IMR-90 (cell line): ENCODE results near the gene FARS2. TPM values are rescaled to one million over a fixed set of nuclear protein-coding genes. Genes with fewer than 3 reads are reported as not detected.

Experiments used
- ATAC-seq: fragments of 200-7000 bp; cut with Tn5 transposase; 2 replicates; pipeline ENCODE4 v1.9.1; 2020; ENCODE audit warnings: low read depth, mild to moderate bottlenecking, moderate library complexity
- BruUV-seq: library from RNA; stranded (reverse); fragments of 400-500 nt; replicated peaks from 2 replicates; lab custom pipeline; 2021; lab: Mats Ljungman, UMichigan
- CTCF ChIA-PET: fragments of 300-600 bp; formaldehyde crosslinking; extraction: SDS; loops from one replicate; lab custom pipeline; 2021; ENCODE audit warnings: antibody characterized with exemption; lab: Yijun Ruan, JAX
- POLR2A ChIA-PET: fragments of 300-600 bp; sonication (Branson Sonifier 250); formaldehyde crosslinking; loops from one replicate; lab custom pipeline; 2022; ENCODE audit warnings: antibody characterized with exemption; ENCODE audit not compliant: unreplicated experiment; lab: Charles Lee
- DNase-seq: peaks from one replicate; pipeline ENCODE4 v3.0.0; 2013
- H2AFZ ChIP-seq: replicated peaks from 2 replicates; pipeline ENCODE3; 2013; ENCODE audit warnings: low read length, mild to moderate bottlenecking; ENCODE audit not compliant: poor library complexity
- H2AK5ac ChIP-seq: 2 replicates; pipeline ENCODE4 v1.6.1; 2013; ENCODE audit warnings: low read depth, low read length, inconsistent platforms
- H2AK9ac ChIP-seq: replicated peaks from 2 replicates; pipeline ENCODE3; 2013; ENCODE audit warnings: mild to moderate bottlenecking, low read depth, low read length, moderate library complexity; ENCODE audit not compliant: poor library complexity
- H2BK120ac ChIP-seq: 2 replicates; pipeline ENCODE4 v1.6.1; 2013; ENCODE audit warnings: low read depth, low read length, inconsistent platforms
- H2BK15ac ChIP-seq: 3 replicates; pipeline ENCODE4 v1.6.1; 2013; ENCODE audit warnings: low read depth, low read length, inconsistent platforms
- H2BK20ac ChIP-seq: 2 replicates; pipeline ENCODE4 v1.6.1; 2013; ENCODE audit warnings: low read depth, mild to moderate bottlenecking, inconsistent platforms, low read length, moderate library complexity
- H2BK5ac ChIP-seq: 2 replicates; pipeline ENCODE4 v1.6.1; 2013; ENCODE audit warnings: mild to moderate bottlenecking, low read depth, low read length, inconsistent platforms; ENCODE audit not compliant: poor library complexity, severe bottlenecking
- H3K14ac ChIP-seq: replicated peaks from 2 replicates; pipeline ENCODE4 v1.6.1; 2013; ENCODE audit warnings: low read depth, low read length, inconsistent platforms
- H3K18ac ChIP-seq: 2 replicates; pipeline ENCODE4 v1.6.1; 2013; ENCODE audit warnings: low read depth, low read length, control low read depth
- H3K23ac ChIP-seq: 2 replicates; pipeline ENCODE4 v1.6.1; 2013; ENCODE audit warnings: low read depth, low read length, inconsistent platforms
- H3K27ac ChIP-seq: 2 replicates; pipeline ENCODE4 v1.5.1; 2013; ENCODE audit warnings: mild to moderate bottlenecking, control low read depth, low read length; ENCODE audit not compliant: insufficient read depth
- H3K27me3 ChIP-seq: 2 replicates; pipeline ENCODE4 v1.6.1; 2013; ENCODE audit warnings: low read length; ENCODE audit not compliant: control insufficient read depth, insufficient read depth
- H3K36me3 ChIP-seq: 2 replicates; pipeline ENCODE4 v1.6.1; 2013; ENCODE audit warnings: low read length, mixed read lengths; ENCODE audit not compliant: control insufficient read depth, insufficient read depth
- H3K4ac ChIP-seq: 2 replicates; pipeline ENCODE4 v1.6.1; 2013; ENCODE audit warnings: low read depth, low read length, inconsistent platforms
- H3K4me1 ChIP-seq: 2 replicates; pipeline ENCODE4 v1.6.1; 2013; ENCODE audit warnings: low read length, mixed read lengths; ENCODE audit not compliant: control insufficient read depth, insufficient read depth
- H3K4me2 ChIP-seq: 2 replicates; pipeline ENCODE4 v1.6.1; 2013; ENCODE audit warnings: low read depth, mild to moderate bottlenecking, control low read depth, low read length, moderate library complexity
- H3K4me3 ChIP-seq: 2 replicates; pipeline ENCODE4 v1.5.1; 2013; ENCODE audit warnings: low read depth, mild to moderate bottlenecking, control low read depth, low read length, moderate library complexity; ENCODE audit not compliant: insufficient read depth
- H3K56ac ChIP-seq: 2 replicates; pipeline ENCODE4 v1.6.1; 2013; ENCODE audit warnings: low read length, inconsistent platforms; ENCODE audit not compliant: insufficient read depth; ENCODE audit errors: extremely low read depth
- H3K79me1 ChIP-seq, 2 experiments: 2 replicates each; pipeline ENCODE4 v1.6.1; 2013; ENCODE audit warnings: low read length in 2 of 2, inconsistent platforms in 1 of 2, low read depth in 1 of 2
- H3K9ac ChIP-seq: 2 replicates; pipeline ENCODE4 v1.6.1; 2013; ENCODE audit warnings: low read depth, low read length, control low read depth
- H3K9me1 ChIP-seq: 2 replicates; pipeline ENCODE4 v1.6.1; 2013; ENCODE audit warnings: low read length, inconsistent platforms; ENCODE audit not compliant: insufficient read depth
- H3K9me3 ChIP-seq: 2 replicates; pipeline ENCODE4 v1.6.1; 2013; ENCODE audit warnings: low read length; ENCODE audit not compliant: control insufficient read depth, insufficient read depth
- H4K20me1 ChIP-seq: 2 replicates; pipeline ENCODE4 v1.6.1; 2013; ENCODE audit warnings: low read length, inconsistent platforms; ENCODE audit not compliant: insufficient read depth
- H4K5ac ChIP-seq: 2 replicates; pipeline ENCODE4 v1.6.1; 2013; ENCODE audit warnings: mild to moderate bottlenecking, low read depth, low read length, control low read depth
- H4K8ac ChIP-seq, 2 experiments: 2 replicates each; pipeline ENCODE4 v1.6.1; 2013; ENCODE audit warnings: low read depth in 2 of 2, low read length in 2 of 2, control low read depth in 1 of 2, inconsistent platforms in 1 of 2
- H4K91ac ChIP-seq: 2 replicates; pipeline ENCODE4 v1.6.1; 2013; ENCODE audit warnings: low read depth, low read length, inconsistent platforms; ENCODE audit not compliant: insufficient read depth
- BHLHE40 ChIP-seq: fragments of 150-350 bp; IDR thresholded peaks from 2 replicates; pipeline ENCODE4 v1.6.1; 2016; ENCODE audit warnings: mild to moderate bottlenecking, low read depth, low read length
- CEBPB ChIP-seq: IDR thresholded peaks from 2 replicates; pipeline ENCODE4 v1.6.1; 2012; ENCODE audit warnings: low read depth, low read length, improper control_type of control experiment
- CHD1 ChIP-seq: IDR thresholded peaks from 2 replicates; pipeline ENCODE4 v1.6.1; 2012; ENCODE audit warnings: low read depth, low read length, improper control_type of control experiment
- FOS ChIP-seq: fragments of 150-350 bp; IDR thresholded peaks from 2 replicates; pipeline ENCODE4 v1.6.1; 2016; ENCODE audit warnings: low read depth, low read length
- MAFK ChIP-seq: IDR thresholded peaks from 2 replicates; pipeline ENCODE4 v1.6.1; 2012; ENCODE audit warnings: low read depth, low read length, improper control_type of control experiment
- MAZ ChIP-seq: IDR thresholded peaks from 2 replicates; pipeline ENCODE4 v1.6.1; 2012; ENCODE audit warnings: low read depth, mild to moderate bottlenecking, low read length, improper control_type of control experiment, moderate library complexity, borderline replicate concordance
- MXI1 ChIP-seq: IDR thresholded peaks from 2 replicates; pipeline ENCODE4 v1.6.1; 2012; ENCODE audit warnings: low read depth, mild to moderate bottlenecking, low read length, moderate library complexity, borderline replicate concordance
- NFE2L2 ChIP-seq: fragments of 150-350 bp; IDR thresholded peaks from 2 replicates; pipeline ENCODE4 v1.6.1; 2016; ENCODE audit warnings: low read depth, mild to moderate bottlenecking, low read length
- POLR2A ChIP-seq: IDR thresholded peaks from 2 replicates; pipeline ENCODE4 v1.6.1; 2012; ENCODE audit warnings: mild to moderate bottlenecking, low read depth, low read length
- RAD21 ChIP-seq: IDR thresholded peaks from 2 replicates; pipeline ENCODE4 v1.6.1; 2012; ENCODE audit warnings: low read length, improper control_type of control experiment
- RCOR1 ChIP-seq: IDR thresholded peaks from 2 replicates; pipeline ENCODE4 v1.6.1; 2012; ENCODE audit warnings: mild to moderate bottlenecking, low read length, improper control_type of control experiment; ENCODE audit not compliant: insufficient replicate concordance
- RFX5 ChIP-seq: IDR thresholded peaks from 2 replicates; pipeline ENCODE4 v1.8.0; 2012; ENCODE audit warnings: low read depth, mild to moderate bottlenecking, low read length, moderate library complexity
- SMC3 ChIP-seq: fragments of 150-350 bp; IDR thresholded peaks from 2 replicates; pipeline ENCODE4 v1.6.1; 2016; ENCODE audit warnings: low read depth, mild to moderate bottlenecking, antibody characterized with exemption, low read length, moderate library complexity
- WGBS, 2 experiments: methylation state at CpG; one replicate each; pipeline versions ENCODE4 v1.1.5 to v1.1.7; 2013; ENCODE audit warnings: missing lambda C conversion rate in 2 of 2; ENCODE audit not compliant: insufficient read length in 1 of 2; ENCODE audit errors: extremely low coverage in 2 of 2; 5-methylcytosine and 5-hydroxymethylcytosine counted together
- dilution Hi-C: fragments of 300-500 bp; cut with HindIII; formaldehyde crosslinking; loops from one replicate; pipeline ENCODE4 v1.14.3; 2018; ENCODE audit warnings: low sequenced_read_pairs; ENCODE audit not compliant: unreplicated experiment
- in situ Hi-C: fragments of 300-500 bp; cut with MboI; formaldehyde crosslinking; loops from 3 replicates; pipeline ENCODE4 v1.14.3; 2019; ENCODE audit warnings: low sequenced_read_pairs, inconsistent platforms, mixed read lengths
- intact Hi-C: fragments of 100-400 bp; cut with micrococcal nuclease; formaldehyde crosslinking; loops from 2 replicates; pipeline ENCODE4 v1.10.0; 2022
- polyA plus RNA-seq, 3 experiments: library from polyadenylated mRNA; depleted of rRNA; stranded (reverse); fragments of >200 nt; gene quantifications; 2 replicates each; pipeline ENCODE4 v1.2.3, GENCODE V29; 2012; ENCODE audit warnings: low replicate concordance in 1 of 3
- total RNA-seq: library from RNA; depleted of rRNA; stranded (reverse); fragments of >200 nt; gene quantifications from 2 replicates; pipeline ENCODE4 v1.2.3, GENCODE V29; 2012
- TF ChIP-seq, protein P1 (sequence below): conservative IDR thresholded peaks from 2 replicates; pipeline ENCODE4 v1.5.1; 2012; ENCODE audit warnings: mild to moderate bottlenecking, low read depth, low read length, improper control_type of control experiment
- TF ChIP-seq, protein P2 (sequence below): fragments of 150-350 bp; IDR thresholded peaks from 2 replicates; pipeline ENCODE4 v1.6.1; 2017; ENCODE audit warnings: mild to moderate bottlenecking, antibody characterized with exemption, low read length, low read depth
- TF ChIP-seq, protein P3 (sequence below): fragments of 150-350 bp; IDR thresholded peaks from 2 replicates; pipeline ENCODE4 v1.6.1; 2016; ENCODE audit warnings: low read depth, mild to moderate bottlenecking, low read length, moderate library complexity, borderline replicate concordance

Gene FARS2
- total and polyA plus RNA-seq, 2 of the 4 experiments (the other 2 are of a cell fraction), result 12.1 to 28.9 TPM

DNA sequence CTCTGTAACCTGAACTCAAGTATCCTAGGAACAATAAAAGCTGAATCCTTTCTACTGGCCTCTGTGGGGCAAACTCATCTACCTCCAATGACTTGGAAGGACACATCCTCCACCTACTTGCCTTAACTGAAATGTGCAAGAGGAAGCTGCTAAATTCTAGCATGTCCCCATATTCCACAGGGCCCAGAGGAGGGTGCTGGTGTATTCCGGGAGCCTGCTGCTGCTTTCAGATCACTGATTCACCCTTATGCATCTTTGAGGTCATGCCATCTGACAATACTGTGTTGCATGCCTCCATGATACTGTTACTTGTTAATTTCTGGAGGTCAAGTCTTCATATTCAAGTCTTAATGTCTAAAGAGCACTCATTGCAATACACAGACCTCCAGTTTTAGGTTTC lies 40.9 kb upstream of the FARS2 start:
- Histone ChIP-seq H3K79me1 (no peaks in the 10 kb centered on the region; a peak in 1 of 4 replicates), H3K9me3 (no peaks in the 10 kb centered on the region), H3K4me1 (no peaks in the 10 kb centered on the region), H2BK120ac (no peak overlapping the region), H2AK9ac (no peak overlapping the region), H3K27me3 (no peaks in the 10 kb centered on the region), H2BK5ac (no peak overlapping the region), H4K20me1 (no peaks in the 10 kb centered on the region), H3K36me3 (no peaks in the 10 kb centered on the region), H2AK5ac (no peak overlapping the region), H4K5ac (no peak overlapping the region), H3K18ac (no peak overlapping the region), H3K4me3 (no peak overlapping the region), H3K23ac (no peak overlapping the region), H3K14ac (no peak overlapping the region), H3K9me1 (peaks cover 3% of the 10 kb centered on the region; the same call in 1 of the 2 replicates), H3K4ac (no peak overlapping the region), H3K4me2 (no peak overlapping the region), H2BK20ac (no peak overlapping the region), H3K9ac (no peak overlapping the region), H4K8ac (no peak overlapping the region), H2BK15ac (no peak overlapping the region), H4K91ac (no peak overlapping the region), H3K56ac (no peak overlapping the region), H3K27ac (no peak overlapping the region), H2AFZ (no peak overlapping the region)
- ChIA-PET POLR2A (no interaction called here), CTCF (no interaction called here)
- TF ChIP-seq MAFK, result no peak
- TF ChIP-seq, protein P1, sequence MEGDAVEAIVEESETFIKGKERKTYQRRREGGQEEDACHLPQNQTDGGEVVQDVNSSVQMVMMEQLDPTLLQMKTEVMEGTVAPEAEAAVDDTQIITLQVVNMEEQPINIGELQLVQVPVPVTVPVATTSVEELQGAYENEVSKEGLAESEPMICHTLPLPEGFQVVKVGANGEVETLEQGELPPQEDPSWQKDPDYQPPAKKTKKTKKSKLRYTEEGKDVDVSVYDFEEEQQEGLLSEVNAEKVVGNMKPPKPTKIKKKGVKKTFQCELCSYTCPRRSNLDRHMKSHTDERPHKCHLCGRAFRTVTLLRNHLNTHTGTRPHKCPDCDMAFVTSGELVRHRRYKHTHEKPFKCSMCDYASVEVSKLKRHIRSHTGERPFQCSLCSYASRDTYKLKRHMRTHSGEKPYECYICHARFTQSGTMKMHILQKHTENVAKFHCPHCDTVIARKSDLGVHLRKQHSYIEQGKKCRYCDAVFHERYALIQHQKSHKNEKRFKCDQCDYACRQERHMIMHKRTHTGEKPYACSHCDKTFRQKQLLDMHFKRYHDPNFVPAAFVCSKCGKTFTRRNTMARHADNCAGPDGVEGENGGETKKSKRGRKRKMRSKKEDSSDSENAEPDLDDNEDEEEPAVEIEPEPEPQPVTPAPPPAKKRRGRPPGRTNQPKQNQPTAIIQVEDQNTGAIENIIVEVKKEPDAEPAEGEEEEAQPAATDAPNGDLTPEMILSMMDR, result no peak
- TF ChIP-seq POLR2A, result no peak
- no peak for TF ChIP-seq SMC3
- TF ChIP-seq CEBPB, result no peak
- no peak for TF ChIP-seq RAD21
- no peak for TF ChIP-seq BHLHE40
- TF ChIP-seq FOS, result no peak
- TF ChIP-seq NFE2L2, result no peak
- TF ChIP-seq RCOR1, result no peak
- TF ChIP-seq, protein P2, sequence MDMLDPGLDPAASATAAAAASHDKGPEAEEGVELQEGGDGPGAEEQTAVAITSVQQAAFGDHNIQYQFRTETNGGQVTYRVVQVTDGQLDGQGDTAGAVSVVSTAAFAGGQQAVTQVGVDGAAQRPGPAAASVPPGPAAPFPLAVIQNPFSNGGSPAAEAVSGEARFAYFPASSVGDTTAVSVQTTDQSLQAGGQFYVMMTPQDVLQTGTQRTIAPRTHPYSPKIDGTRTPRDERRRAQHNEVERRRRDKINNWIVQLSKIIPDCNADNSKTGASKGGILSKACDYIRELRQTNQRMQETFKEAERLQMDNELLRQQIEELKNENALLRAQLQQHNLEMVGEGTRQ, result no peak
- no peak for TF ChIP-seq CHD1
- TF ChIP-seq MXI1, result no peak
- no peak for TF ChIP-seq RFX5
- TF ChIP-seq MAZ, result no peak
- TF ChIP-seq, protein P3, sequence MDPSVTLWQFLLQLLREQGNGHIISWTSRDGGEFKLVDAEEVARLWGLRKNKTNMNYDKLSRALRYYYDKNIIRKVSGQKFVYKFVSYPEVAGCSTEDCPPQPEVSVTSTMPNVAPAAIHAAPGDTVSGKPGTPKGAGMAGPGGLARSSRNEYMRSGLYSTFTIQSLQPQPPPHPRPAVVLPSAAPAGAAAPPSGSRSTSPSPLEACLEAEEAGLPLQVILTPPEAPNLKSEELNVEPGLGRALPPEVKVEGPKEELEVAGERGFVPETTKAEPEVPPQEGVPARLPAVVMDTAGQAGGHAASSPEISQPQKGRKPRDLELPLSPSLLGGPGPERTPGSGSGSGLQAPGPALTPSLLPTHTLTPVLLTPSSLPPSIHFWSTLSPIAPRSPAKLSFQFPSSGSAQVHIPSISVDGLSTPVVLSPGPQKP, result no peak
- in situ Hi-C loops (loop anchor here (25.0 kb wide), 1 partner anchor 1317 kb away; no protein-coding TSS in a partner anchor), intact Hi-C loops (no loop called here), dilution Hi-C loops (no loop called here)
- ATAC-seq, result no peak
- no CpG with 5 or more reads among the region's 1 CpG for WGBS, 2 experiments
- no peak for DNase-seq
- no TSS peak for BruUV-seq
